ENCODE results near the gene SURF2. TPM values are rescaled to one million over a fixed set of nuclear protein-coding genes. Genes with fewer than 3 reads are reported as not detected.

The SURF2 gene
- total RNA-seq, 4 donors from 2014 or later, result 3.7 to 21.4 (median 17.9) TPM

DNA sequence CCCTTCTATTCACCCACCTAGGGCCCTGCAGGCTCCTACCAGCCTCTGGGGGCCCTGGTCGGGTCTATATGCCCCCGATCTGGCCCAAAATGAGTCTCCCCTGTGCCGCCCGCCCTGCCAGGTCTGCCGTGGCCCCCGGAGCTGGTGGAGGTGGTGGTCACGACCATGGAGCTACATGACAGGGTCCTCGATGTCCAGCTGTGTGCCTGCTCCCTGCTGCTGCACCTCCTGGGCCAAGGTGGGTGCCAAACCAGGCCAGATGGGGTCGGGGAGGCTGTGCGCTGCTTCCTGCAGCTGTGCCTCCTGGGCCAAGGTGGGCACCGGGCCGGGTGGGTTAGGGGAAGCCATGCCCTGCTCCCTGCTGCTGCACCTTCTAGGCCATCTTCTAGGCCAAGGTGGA lies 43.9 kb downstream of the SURF2 start:
- intact Hi-C loops (cut with DNase I; ENCODE audit: low total_unique reads), result no loop called here
- Histone ChIP-seq H3K4me3 (no peak overlapping the region), H3K27me3 (peaks cover 20% of the 10 kb centered on the region), H3K36me3 (no peaks in the 10 kb centered on the region), H3K9me3 (no peaks in the 10 kb centered on the region), H3K27ac (no peak overlapping the region), H3K4me1 (no peaks in the 10 kb centered on the region)
- 95% methylated on average over 4 of the region's 12 CpGs; no CpG with 5 or more reads in 1 of the 2 donors for WGBS, 2 donors (ENCODE audit: low coverage in 1 of 2)
- TF ChIP-seq POLR2AphosphoS5 (IDR thresholded peaks at IDR 0.05) (no peak), POLR2A (IDR thresholded peaks at IDR 0.05) (no peak), EP300 (IDR thresholded peaks at IDR 0.05; ENCODE audit: low read depth) (no peak)
- TF ChIP-seq, protein P1, sequence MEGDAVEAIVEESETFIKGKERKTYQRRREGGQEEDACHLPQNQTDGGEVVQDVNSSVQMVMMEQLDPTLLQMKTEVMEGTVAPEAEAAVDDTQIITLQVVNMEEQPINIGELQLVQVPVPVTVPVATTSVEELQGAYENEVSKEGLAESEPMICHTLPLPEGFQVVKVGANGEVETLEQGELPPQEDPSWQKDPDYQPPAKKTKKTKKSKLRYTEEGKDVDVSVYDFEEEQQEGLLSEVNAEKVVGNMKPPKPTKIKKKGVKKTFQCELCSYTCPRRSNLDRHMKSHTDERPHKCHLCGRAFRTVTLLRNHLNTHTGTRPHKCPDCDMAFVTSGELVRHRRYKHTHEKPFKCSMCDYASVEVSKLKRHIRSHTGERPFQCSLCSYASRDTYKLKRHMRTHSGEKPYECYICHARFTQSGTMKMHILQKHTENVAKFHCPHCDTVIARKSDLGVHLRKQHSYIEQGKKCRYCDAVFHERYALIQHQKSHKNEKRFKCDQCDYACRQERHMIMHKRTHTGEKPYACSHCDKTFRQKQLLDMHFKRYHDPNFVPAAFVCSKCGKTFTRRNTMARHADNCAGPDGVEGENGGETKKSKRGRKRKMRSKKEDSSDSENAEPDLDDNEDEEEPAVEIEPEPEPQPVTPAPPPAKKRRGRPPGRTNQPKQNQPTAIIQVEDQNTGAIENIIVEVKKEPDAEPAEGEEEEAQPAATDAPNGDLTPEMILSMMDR (IDR thresholded peaks at IDR 0.05), result no peak
- no peak for DNase-seq
- in situ Hi-C loops (cut with MboI; ENCODE audit: low pct_ligation_motif_present in 1 of 4, low pct_unique_long_range_greater_than_20kb in 1 of 4, low sequenced_read_pairs in 3 of 4), result loop anchor here in 1 of 4 donors (10.0 kb wide), 1 partner anchor 85 kb away; no protein-coding TSS in a partner anchor

GRCh38 chr9:133401588-133401987 lies 45.2 kb downstream of the SURF2 start:
- Histone ChIP-seq H3K4me3 (no peak overlapping the region), H3K4me1 (no peaks in the 10 kb centered on the region), H3K36me3 (peaks cover 0 to 7% (median 0%) of the 10 kb centered on the region in 4 donors), H3K27ac (no peak overlapping the region), H3K27me3 (peaks cover 9% of the 10 kb centered on the region), H3K9me3 (no peaks in the 10 kb centered on the region)
- TF ChIP-seq EP300 (IDR thresholded peaks at IDR 0.05; ENCODE audit: low read depth) (no peak), POLR2A (IDR thresholded peaks at IDR 0.05) (no peak), POLR2AphosphoS5 (IDR thresholded peaks at IDR 0.05) (no peak)
- TF ChIP-seq, protein P1 (IDR thresholded peaks at IDR 0.05), result no peak
- no peak for DNase-seq
- 73% methylated on average over 6 of the region's 6 CpGs; no CpG with 5 or more reads in 1 of the 2 donors for WGBS, 2 donors (ENCODE audit: low coverage in 1 of 2)
- intact Hi-C loops (cut with DNase I; ENCODE audit: low total_unique reads), result no loop called here
- in situ Hi-C loops (cut with MboI; ENCODE audit: low pct_ligation_motif_present in 1 of 4, low pct_unique_long_range_greater_than_20kb in 1 of 4, low sequenced_read_pairs in 3 of 4), result loop anchor here in 1 of 4 donors (10.0 kb wide), 1 partner anchor 83 kb away; no protein-coding TSS in a partner anchor

DNA sequence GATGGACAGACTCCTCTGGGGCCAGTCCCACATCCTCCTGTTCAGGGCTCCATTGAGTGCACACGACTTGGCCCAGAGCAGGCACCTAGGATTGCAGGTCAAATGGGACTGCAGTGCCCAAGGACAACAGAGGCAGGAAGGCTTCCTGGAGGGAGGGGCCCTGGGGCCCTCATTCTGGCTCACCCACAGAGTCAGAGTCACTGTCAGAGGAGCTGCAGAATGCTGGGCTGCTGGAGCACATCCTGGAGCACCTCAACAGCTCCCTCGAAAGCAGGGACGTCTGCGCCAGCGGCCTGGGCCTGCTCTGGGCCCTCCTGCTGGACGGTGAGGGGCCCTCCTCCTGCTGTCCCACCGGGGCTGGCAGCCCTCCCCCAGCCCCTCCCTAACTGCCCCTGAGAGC lies 46.3 kb downstream of the SURF2 start:
- intact Hi-C loops (cut with DNase I; ENCODE audit: low total_unique reads) (no loop called here), in situ Hi-C loops (cut with MboI; ENCODE audit: low pct_ligation_motif_present in 1 of 4, low pct_unique_long_range_greater_than_20kb in 1 of 4, low sequenced_read_pairs in 3 of 4) (loop anchor here in 1 of 4 donors (10.0 kb wide), 1 partner anchor 82 kb away; no protein-coding TSS in a partner anchor)
- no peak overlapping the region for H3K27ac ChIP-seq
- H3K9me3 ChIP-seq, result no peaks in the 10 kb centered on the region
- H3K36me3 ChIP-seq, result peaks cover 0 to 9% (median 0%) of the 10 kb centered on the region in 4 donors
- TF ChIP-seq, protein P1 (IDR thresholded peaks at IDR 0.05), result no peak
- TF ChIP-seq EP300 (IDR thresholded peaks at IDR 0.05; ENCODE audit: low read depth), result no peak
- no peak for TF ChIP-seq POLR2AphosphoS5 (IDR thresholded peaks at IDR 0.05)
- TF ChIP-seq POLR2A (IDR thresholded peaks at IDR 0.05), result no peak
- no peak for DNase-seq
- no peaks in the 10 kb centered on the region for H3K27me3 ChIP-seq
- H3K4me3 ChIP-seq, result no peak overlapping the region
- no peaks in the 10 kb centered on the region for H3K4me1 ChIP-seq
- WGBS, 2 donors (ENCODE audit: low coverage in 1 of 2), result 60 to 77% methylated on average over 1 to 7 of the region's 7 CpGs

- TF ChIP-seq POLR2AphosphoS5 (IDR thresholded peaks at IDR 0.05) (no peak), POLR2A (IDR thresholded peaks at IDR 0.05) (no peak)
- TF ChIP-seq, protein P1 (IDR thresholded peaks at IDR 0.05), result peak; percentile 43 to 80 (median 70)
- H3K27ac ChIP-seq, result no peak overlapping the region
- H3K9me3 ChIP-seq, result no peaks in the 10 kb centered on the region
- in situ Hi-C loops (cut with MboI; ENCODE audit: low pct_ligation_motif_present in 1 of 4, low pct_unique_long_range_greater_than_20kb in 1 of 4, low sequenced_read_pairs in 3 of 4), result loop anchor here in 1 of 4 donors (10.0 kb wide), 1 partner anchor 81 kb away; no protein-coding TSS in a partner anchor
- peaks cover 0 to 10% (median 0%) of the 10 kb centered on the region in 4 donors for H3K36me3 ChIP-seq
- 50 to 73% methylated on average over 3 to 16 of the region's 16 CpGs for WGBS, 2 donors (ENCODE audit: low coverage in 1 of 2)
- H3K4me3 ChIP-seq, result no peak overlapping the region
- intact Hi-C loops (cut with DNase I; ENCODE audit: low total_unique reads), result no loop called here
- no peaks in the 10 kb centered on the region for H3K27me3 ChIP-seq
- peak; percentile 66 for DNase-seq
- no peaks in the 10 kb centered on the region for H3K4me1 ChIP-seq
Measured at GRCh38 chr9:133403766-133404453, 47.6 kb downstream of the SURF2 start.
